ENCODE data around the gene GARNL3.

The GARNL3 gene

GRCh38 chr9:127389381-127390247 is 125.0 kb downstream of the GARNL3 start:
- no peak for DNase-seq

- DNase-seq = no peak
Measured at GRCh38 chr9:127390248-127390545, 125.6 kb downstream of the GARNL3 start.

- DNase-seq = no peak
Measured at GRCh38 chr9:127390563-127390962, 126.0 kb downstream of the GARNL3 start.

GRCh38 chr9:127392166-127392565 is 127.6 kb downstream of the GARNL3 start:
- no peak for DNase-seq

GRCh38 chr9:127392976-127393375 is 128.4 kb downstream of the GARNL3 start:
- DNase-seq = no peak

GRCh38 chr9:127393645-127394044 is 129.1 kb downstream of the GARNL3 start:
- DNase-seq = no peak

GRCh38 chr9:127395497-127396252 is 131.1 kb downstream of the GARNL3 start:
- DNase-seq = no peak

- DNase-seq = no peak
Measured at GRCh38 chr9:127396253-127396807, 131.8 kb downstream of the GARNL3 start.

GRCh38 chr9:127396808-127397645 is 132.5 kb downstream of the GARNL3 start, which contains the start of gene SLC2A8:
SLC2A8 (plus strand) TSS chr9:127397169; CDS start chr9:127397231, 62 bp downstream.
- peak; percentile 96 to 98 for DNase-seq

GRCh38 chr9:127397646-127398274 is 133.2 kb downstream of the GARNL3 start:
- peak in 1 of 2 experiments; percentile 52 for DNase-seq

- no peak for DNase-seq
Measured at GRCh38 chr9:127398275-127398647, 133.7 kb downstream of the GARNL3 start.

GRCh38 chr9:127398715-127399400 is 134.3 kb downstream of the GARNL3 start:
- no peak for DNase-seq

GRCh38 chr9:127399736-127400269 is 135.2 kb downstream of the GARNL3 start:
- DNase-seq = no peak

- no peak for DNase-seq
Measured at GRCh38 chr9:127402401-127403090, 138.0 kb downstream of the GARNL3 start.

GRCh38 chr9:127403507-127404192 is 139.1 kb downstream of the GARNL3 start:
- no peak for DNase-seq

- no peak for DNase-seq
Measured at GRCh38 chr9:127404631-127405030, 140.1 kb downstream of the GARNL3 start.

GRCh38 chr9:127405344-127406125 is 141.0 kb downstream of the GARNL3 start:
- DNase-seq = no peak

GRCh38 chr9:127406799-127407491 is 142.4 kb downstream of the GARNL3 start:
- no peak for DNase-seq

- DNase-seq = no peak
Measured at GRCh38 chr9:127407492-127407843, 142.9 kb downstream of the GARNL3 start.
